GM12865 (cell line): ENCODE measurements around the gene FGD4.

Experiments used
- DNase-seq: peaks from one replicate; pipeline ENCODE4 v3.0.0; 2010; ENCODE audit warnings: low read depth
- H3K4me3 ChIP-seq: 2 replicates; pipeline ENCODE4 v1.5.1; 2011; ENCODE audit warnings: mild to moderate bottlenecking, low read depth, low read length, control low read depth
- TF ChIP-seq, protein P1 (sequence below): IDR thresholded peaks from 2 replicates; pipeline ENCODE4 v1.5.1; 2011; ENCODE audit warnings: low read length, control low read depth, low read depth, inconsistent platforms; ENCODE audit not compliant: insufficient read depth; ENCODE audit errors: missing control alignments

The FGD4 gene

GRCh38 chr12:32420356-32420755 is 21.0 kb downstream of the FGD4 start:
- DNase-seq, result no peak
- TF ChIP-seq, protein P1, sequence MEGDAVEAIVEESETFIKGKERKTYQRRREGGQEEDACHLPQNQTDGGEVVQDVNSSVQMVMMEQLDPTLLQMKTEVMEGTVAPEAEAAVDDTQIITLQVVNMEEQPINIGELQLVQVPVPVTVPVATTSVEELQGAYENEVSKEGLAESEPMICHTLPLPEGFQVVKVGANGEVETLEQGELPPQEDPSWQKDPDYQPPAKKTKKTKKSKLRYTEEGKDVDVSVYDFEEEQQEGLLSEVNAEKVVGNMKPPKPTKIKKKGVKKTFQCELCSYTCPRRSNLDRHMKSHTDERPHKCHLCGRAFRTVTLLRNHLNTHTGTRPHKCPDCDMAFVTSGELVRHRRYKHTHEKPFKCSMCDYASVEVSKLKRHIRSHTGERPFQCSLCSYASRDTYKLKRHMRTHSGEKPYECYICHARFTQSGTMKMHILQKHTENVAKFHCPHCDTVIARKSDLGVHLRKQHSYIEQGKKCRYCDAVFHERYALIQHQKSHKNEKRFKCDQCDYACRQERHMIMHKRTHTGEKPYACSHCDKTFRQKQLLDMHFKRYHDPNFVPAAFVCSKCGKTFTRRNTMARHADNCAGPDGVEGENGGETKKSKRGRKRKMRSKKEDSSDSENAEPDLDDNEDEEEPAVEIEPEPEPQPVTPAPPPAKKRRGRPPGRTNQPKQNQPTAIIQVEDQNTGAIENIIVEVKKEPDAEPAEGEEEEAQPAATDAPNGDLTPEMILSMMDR, result no peak
- no peak overlapping the region for H3K4me3 ChIP-seq

DNA sequence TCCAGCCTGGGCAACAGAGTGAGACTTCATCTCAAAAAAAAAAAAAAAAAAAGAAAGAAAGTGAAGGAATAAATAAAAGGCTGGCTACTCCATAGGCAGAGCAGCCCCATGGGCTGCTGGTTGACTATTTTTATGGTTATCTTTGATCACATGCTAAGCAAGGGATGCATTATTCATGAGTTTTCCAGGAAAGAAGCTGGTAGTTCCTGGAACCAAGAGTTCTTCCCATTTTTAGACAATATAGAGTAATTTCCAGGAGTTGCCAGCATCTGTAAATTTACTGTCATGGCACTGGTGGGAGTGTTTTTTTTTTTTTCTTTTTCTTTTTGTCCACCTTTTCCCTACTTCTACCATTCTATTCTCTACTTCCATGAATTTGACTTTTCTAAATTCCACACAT is 24.2 kb downstream of the FGD4 start:
- DNase-seq, result no peak
- TF ChIP-seq, protein P1, result no peak
- H3K4me3 ChIP-seq, result no peak overlapping the region

- no peak overlapping the region for H3K4me3 ChIP-seq
- TF ChIP-seq, protein P1, result no peak
- no peak for DNase-seq
These were observed 31.7 kb downstream of the FGD4 start for GRCh38 chr12:32431025-32431424.

- TF ChIP-seq, protein P1, result no peak
- DNase-seq, result no peak
- no peak overlapping the region for H3K4me3 ChIP-seq
These were observed 36.8 kb downstream of the FGD4 start for GRCh38 chr12:32435921-32436705.

DNA sequence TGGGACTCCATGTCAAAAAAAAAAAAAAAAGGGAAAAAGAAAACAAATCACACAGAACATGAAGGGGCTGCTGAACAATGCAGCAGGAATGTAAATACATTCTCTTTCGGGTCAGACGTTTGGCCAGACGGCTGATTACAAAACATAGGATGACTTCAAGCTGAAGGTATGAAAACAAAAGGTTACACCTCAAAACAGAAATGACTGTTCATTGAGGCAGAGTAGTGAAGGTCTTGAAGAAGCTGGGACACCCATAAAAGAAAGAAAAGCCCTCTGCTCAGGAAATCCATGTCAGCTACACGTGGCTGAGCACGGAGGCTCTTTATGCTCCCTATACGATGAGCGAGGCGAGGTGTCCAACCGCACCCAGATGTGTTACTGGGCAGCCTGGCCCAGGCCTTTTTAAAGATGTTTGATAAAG is 37.7 kb downstream of the FGD4 start:
- H3K4me3 ChIP-seq, result no peak overlapping the region
- DNase-seq, result no peak
- TF ChIP-seq, protein P1, result no peak

GRCh38 chr12:32440120-32440865 is 40.9 kb downstream of the FGD4 start:
- DNase-seq, result no peak
- no peak overlapping the region for H3K4me3 ChIP-seq
- TF ChIP-seq, protein P1, result no peak
